HepG2 (cell line): ENCODE results near the gene EHD1. TPM values are rescaled to one million over a fixed set of nuclear protein-coding genes. Genes with fewer than 3 reads are reported as not detected.

Source experiments
- BRD4 ChIP-seq: sonication (generic); formaldehyde crosslinking; IDR thresholded peaks from 2 replicates; pipeline ENCODE4 v1.4.0; 2020; ENCODE audit warnings: missing genetic modification reagents
- DMAP1 ChIP-seq: IDR thresholded peaks from 2 replicates; pipeline ENCODE4 v1.6.1; 2016
- GATAD1 ChIP-seq: IDR thresholded peaks from 2 replicates; pipeline ENCODE4 v1.6.1; 2016; ENCODE audit warnings: missing genetic modification reagents, missing compliant biosample characterization
- HIVEP1 ChIP-seq: sonication (generic); formaldehyde crosslinking; IDR thresholded peaks from 2 replicates; pipeline ENCODE4 v1.4.0; 2020; ENCODE audit warnings: mild to moderate bottlenecking, missing genetic modification reagents
- KDM1A ChIP-seq: IDR thresholded peaks from 2 replicates; pipeline ENCODE4 v1.6.1; 2016; ENCODE audit warnings: missing compliant biosample characterization
- KDM4B ChIP-seq: sonication (generic); formaldehyde crosslinking; IDR thresholded peaks from 2 replicates; pipeline ENCODE4 v1.4.0; 2020; ENCODE audit warnings: missing genetic modification reagents
- KLF12 ChIP-seq: sonication (generic); formaldehyde crosslinking; IDR thresholded peaks from 2 replicates; pipeline ENCODE4 v1.4.0; 2020; ENCODE audit warnings: missing genetic modification reagents, borderline replicate concordance
- KMT2B ChIP-seq: IDR thresholded peaks from 2 replicates; pipeline ENCODE4 v1.6.1; 2016; ENCODE audit warnings: missing genetic modification reagents, missing compliant biosample characterization
- MAFF ChIP-seq: IDR thresholded peaks from 2 replicates; pipeline ENCODE4 v1.6.1; 2011; ENCODE audit warnings: low read depth, low read length, improper control_type of control experiment
- MED13 ChIP-seq: sonication (generic); formaldehyde crosslinking; IDR thresholded peaks from 2 replicates; pipeline ENCODE4 v1.5.0; 2020; ENCODE audit warnings: missing genetic modification reagents
- MEF2D ChIP-seq: sonication (generic); formaldehyde crosslinking; IDR thresholded peaks from 2 replicates; pipeline ENCODE4 v1.5.1; 2020; ENCODE audit warnings: mild to moderate bottlenecking, missing genetic modification reagents
- MIXL1 ChIP-seq: IDR thresholded peaks from 2 replicates; pipeline ENCODE4 v1.6.1; 2016
- SETDB1 ChIP-seq: sonication (generic); formaldehyde crosslinking; IDR thresholded peaks from 2 replicates; pipeline ENCODE4 v1.5.1; 2020; ENCODE audit warnings: missing genetic modification reagents, mild to moderate bottlenecking, borderline replicate concordance
- SOX5 ChIP-seq: IDR thresholded peaks from 2 replicates; pipeline ENCODE4 v1.6.1; 2016; ENCODE audit warnings: borderline replicate concordance
- TARDBP ChIP-seq: sonication (generic); formaldehyde crosslinking; IDR thresholded peaks from 2 replicates; pipeline ENCODE4 v1.8.0; 2022; ENCODE audit warnings: mild to moderate bottlenecking, missing genetic modification reagents
- TMF1 ChIP-seq: sonication (generic); formaldehyde crosslinking; IDR thresholded peaks from 2 replicates; pipeline ENCODE4 v1.8.1; 2022; ENCODE audit warnings: low read depth, missing genetic modification reagents
- ZFX ChIP-seq: sonication (generic); formaldehyde crosslinking; IDR thresholded peaks from 2 replicates; pipeline ENCODE4 v1.4.0; 2020; ENCODE audit warnings: mild to moderate bottlenecking, low read depth, missing genetic modification reagents, moderate library complexity
- ZFY ChIP-seq: sonication (generic); formaldehyde crosslinking; IDR thresholded peaks from 2 replicates; pipeline ENCODE4 v1.4.0; 2020; ENCODE audit warnings: missing genetic modification reagents
- ZNF205 ChIP-seq: IDR thresholded peaks from 2 replicates; pipeline ENCODE4 v1.6.1; 2018; ENCODE audit warnings: missing biosample characterization, missing genetic modification reagents
- ZNF430 ChIP-seq: sonication (generic); formaldehyde crosslinking; IDR thresholded peaks from 2 replicates; pipeline ENCODE4 v1.9.0; 2021; ENCODE audit warnings: mild to moderate bottlenecking, missing genetic modification reagents
- ZNF451 ChIP-seq: sonication (generic); formaldehyde crosslinking; IDR thresholded peaks from 2 replicates; pipeline ENCODE4 v1.5.0; 2020; ENCODE audit warnings: mild to moderate bottlenecking, missing genetic modification reagents
- ZNF557 ChIP-seq: sonication (generic); formaldehyde crosslinking; IDR thresholded peaks from 2 replicates; pipeline ENCODE4 v1.4.0; 2020; ENCODE audit warnings: missing genetic modification reagents
- ZNF670 ChIP-seq: sonication (generic); formaldehyde crosslinking; IDR thresholded peaks from 2 replicates; pipeline ENCODE4 v1.8.0; 2022; ENCODE audit warnings: mild to moderate bottlenecking, missing genetic modification reagents, borderline replicate concordance
- ZNF761 ChIP-seq: sonication (generic); formaldehyde crosslinking; conservative IDR thresholded peaks from 2 replicates; pipeline ENCODE4 v1.4.0; 2020; ENCODE audit warnings: mild to moderate bottlenecking, missing genetic modification reagents
- ZNF773 ChIP-seq: sonication (generic); formaldehyde crosslinking; IDR thresholded peaks from 2 replicates; pipeline ENCODE4 v1.4.0; 2020; ENCODE audit warnings: missing genetic modification reagents, borderline replicate concordance
- ZNF83 ChIP-seq: sonication (generic); formaldehyde crosslinking; IDR thresholded peaks from 2 replicates; pipeline ENCODE4 v1.4.0; 2020; ENCODE audit warnings: missing genetic modification reagents, mild to moderate bottlenecking, borderline replicate concordance
- ZSCAN20 ChIP-seq: sonication (generic); formaldehyde crosslinking; IDR thresholded peaks from 2 replicates; pipeline ENCODE4 v1.4.0; 2020; ENCODE audit warnings: missing genetic modification reagents, mild to moderate bottlenecking, borderline replicate concordance
- polyA plus RNA-seq, 8 experiments: library from polyadenylated mRNA; depleted of rRNA in 3 of 8; stranded (reverse) in 7 of 8; unstranded in 1 of 8; fragments of >200 nt; fragmentation: Illumina TruSeq in 4 of 8; extraction: Trizol in 4 of 8; gene quantifications; 2 replicates each; pipeline versions ENCODE4 v1.2.1 to v1.2.3, GENCODE V29; 2011 to 2016; ENCODE audit warnings: low read depth in 4 of 8, missing spikeins in 1 of 8, mixed read lengths in 1 of 8; ENCODE audit not compliant: insufficient read depth in 1 of 8
- total RNA-seq, 5 experiments: library from RNA; depleted of rRNA; stranded (reverse); fragments of >200 nt; fragmentation: Illumina TruSeq; extraction: Trizol; gene quantifications; 2 replicates each; pipeline ENCODE4 v1.2.3, GENCODE V29; 2016; ENCODE audit warnings: low read depth in 1 of 5
- TF ChIP-seq, protein P1 (sequence below): sonication (generic); formaldehyde crosslinking; IDR thresholded peaks from 2 replicates; pipeline ENCODE4 v1.8.1; 2023; ENCODE audit warnings: mild to moderate bottlenecking, missing genetic modification reagents, borderline replicate concordance
- TF ChIP-seq, protein P2 (sequence below): IDR thresholded peaks from 2 replicates; pipeline ENCODE4 v1.6.1; 2016; ENCODE audit warnings: low read depth, borderline replicate concordance
- TF ChIP-seq, protein P3 (sequence below): sonication (generic); formaldehyde crosslinking; IDR thresholded peaks from 2 replicates; pipeline ENCODE4 v1.4.0; 2020; ENCODE audit warnings: missing genetic modification reagents
- TF ChIP-seq, protein P4 (sequence below): sonication (generic); formaldehyde crosslinking; IDR thresholded peaks from 2 replicates; pipeline ENCODE4 v1.5.0; 2020; ENCODE audit warnings: missing genetic modification reagents

The EHD1 gene
- total and polyA plus RNA-seq, 2 of the 13 experiments (the other 11 are each of a cell fraction or from before 2014, with no cell fraction given): 23.6 to 26.6 TPM

DNA sequence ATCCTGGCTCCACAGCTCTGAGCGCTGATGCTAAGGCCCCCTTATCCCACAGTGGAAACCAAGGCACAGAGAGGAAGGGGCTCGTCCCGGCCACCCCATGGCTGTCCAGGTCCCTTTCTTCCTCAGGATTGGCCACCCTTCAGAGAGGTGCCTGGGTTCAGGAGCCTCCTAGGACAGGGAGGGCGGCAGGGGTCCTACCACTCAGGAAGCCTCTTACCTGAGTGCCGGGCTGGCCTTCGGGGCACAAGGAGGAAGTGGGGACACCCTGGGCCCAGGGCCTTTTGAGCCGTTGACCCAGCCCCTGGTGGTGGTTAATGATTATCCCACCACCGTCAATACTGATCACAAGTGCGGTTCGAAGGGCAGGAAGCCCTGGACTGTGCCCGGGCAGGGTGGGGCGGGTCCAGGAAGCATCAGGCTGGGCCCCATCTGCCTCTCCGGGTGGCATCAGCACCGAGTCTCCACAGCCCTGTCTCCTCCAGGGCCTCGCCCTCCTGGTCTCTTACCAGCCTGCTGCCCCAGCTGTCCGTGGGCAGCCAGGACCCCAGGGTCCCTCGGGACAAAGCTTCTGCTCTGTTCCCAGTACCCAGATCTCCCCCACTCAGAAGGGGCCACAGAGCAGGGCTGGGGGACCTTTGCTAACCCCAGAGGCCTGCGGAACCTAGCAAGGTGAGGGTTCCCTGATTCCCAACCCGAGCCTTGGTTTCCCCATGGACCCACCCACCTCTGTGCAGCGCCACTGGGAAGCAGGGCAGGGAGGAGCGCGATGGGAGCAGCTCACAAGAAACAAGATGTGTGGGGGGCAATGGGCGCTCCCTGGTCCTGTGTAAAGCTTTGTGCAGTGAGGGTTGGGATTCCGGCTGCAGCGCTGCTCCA lies 15.0 kb upstream of the EHD1 start (continued):
- TF ChIP-seq, protein P1, sequence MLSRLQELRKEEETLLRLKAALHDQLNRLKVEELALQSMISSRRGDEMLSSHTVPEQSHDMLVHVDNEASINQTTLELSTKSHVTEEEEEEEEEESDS (CRISPR knock-in tag): peak; percentile 41; the same call in 1 of the 2 replicates
- TF ChIP-seq, protein P2, sequence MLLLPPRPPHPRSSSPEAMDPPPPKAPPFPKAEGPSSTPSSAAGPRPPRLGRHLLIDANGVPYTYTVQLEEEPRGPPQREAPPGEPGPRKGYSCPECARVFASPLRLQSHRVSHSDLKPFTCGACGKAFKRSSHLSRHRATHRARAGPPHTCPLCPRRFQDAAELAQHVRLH (CRISPR knock-in tag): 0 out of 2 replicates have a peak, but pooled peaks have one; percentile 26
- TF ChIP-seq TMF1 (CRISPR knock-in tag) (peak; percentile 72), KMT2B (peak; percentile 68; the same call in 1 of the 2 replicates), DMAP1 (CRISPR knock-in tag) (peak; percentile 59), ZNF670 (CRISPR knock-in tag) (peak; percentile 89; the same call in 1 of the 2 replicates), MAFF (no peak), SOX5 (CRISPR knock-in tag) (peak; percentile 73; the same call in 1 of the 2 replicates), MED13 (CRISPR knock-in tag) (peak; percentile 31; the same call in 1 of the 2 replicates), SETDB1 (0 out of 2 replicates have a peak, but pooled peaks have one; percentile 11), ZNF761 (CRISPR knock-in tag) (peak; percentile 90; the same call in 1 of the 2 replicates), ZNF557 (no peak; the same call in 1 of the 2 replicates), ZFY (CRISPR knock-in tag) (peak; percentile 82; the same call in 1 of the 2 replicates), ZNF430 (CRISPR knock-in tag) (peak; percentile 89; the same call in 1 of the 2 replicates), TARDBP (CRISPR knock-in tag) (peak; percentile 81), KLF12 (CRISPR knock-in tag) (peak; percentile 89; the same call in 1 of the 2 replicates), ZNF205 (0 out of 2 replicates have a peak, but pooled peaks have one; percentile 37), ZNF773 (CRISPR knock-in tag) (peak; percentile 62; the same call in 1 of the 2 replicates), MIXL1 (CRISPR knock-in tag) (peak; percentile 69), ZFX (CRISPR knock-in tag) (peak; percentile 96), BRD4 (CRISPR knock-in tag) (peak; percentile 14; the same call in 1 of the 2 replicates), ZSCAN20 (CRISPR knock-in tag) (no peak; the same call in 1 of the 2 replicates), ZNF83 (no peak; the same call in 1 of the 2 replicates), ZNF451 (CRISPR knock-in tag) (peak; percentile 77; the same call in 1 of the 2 replicates), MEF2D (CRISPR knock-in tag) (peak; percentile 78; the same call in 1 of the 2 replicates), GATAD1 (CRISPR knock-in tag) (peak; percentile 43; the same call in 1 of the 2 replicates), KDM1A (CRISPR knock-in tag) (0 out of 2 replicates have a peak, but pooled peaks have one; percentile 24), HIVEP1 (CRISPR knock-in tag) (peak; percentile 96; the same call in 1 of the 2 replicates), KDM4B (peak; percentile 72; the same call in 1 of the 2 replicates)
- TF ChIP-seq, protein P3, sequence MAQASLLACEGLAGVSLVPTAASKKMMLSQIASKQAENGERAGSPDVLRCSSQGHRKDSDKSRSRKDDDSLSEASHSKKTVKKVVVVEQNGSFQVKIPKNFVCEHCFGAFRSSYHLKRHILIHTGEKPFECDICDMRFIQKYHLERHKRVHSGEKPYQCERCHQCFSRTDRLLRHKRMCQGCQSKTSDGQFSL (CRISPR knock-in tag): no peak
- TF ChIP-seq, protein P4, sequence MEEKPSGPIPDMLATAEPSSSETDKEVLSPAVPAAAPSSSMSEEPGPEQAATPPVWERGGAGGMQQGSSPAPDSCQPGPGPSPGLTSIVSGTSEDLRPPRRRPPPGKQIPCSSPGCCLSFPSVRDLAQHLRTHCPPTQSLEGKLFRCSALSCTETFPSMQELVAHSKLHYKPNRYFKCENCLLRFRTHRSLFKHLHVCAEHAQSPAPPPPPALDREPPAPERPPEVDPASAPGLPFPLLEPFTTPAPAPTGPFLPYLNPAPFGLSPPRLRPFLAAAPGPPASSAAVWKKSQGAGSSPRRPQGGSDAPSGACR (CRISPR knock-in tag): peak; percentile 27; the same call in 1 of the 2 replicates
